ENCODE results near the gene GRB10.

GRB10 gene

DNA sequence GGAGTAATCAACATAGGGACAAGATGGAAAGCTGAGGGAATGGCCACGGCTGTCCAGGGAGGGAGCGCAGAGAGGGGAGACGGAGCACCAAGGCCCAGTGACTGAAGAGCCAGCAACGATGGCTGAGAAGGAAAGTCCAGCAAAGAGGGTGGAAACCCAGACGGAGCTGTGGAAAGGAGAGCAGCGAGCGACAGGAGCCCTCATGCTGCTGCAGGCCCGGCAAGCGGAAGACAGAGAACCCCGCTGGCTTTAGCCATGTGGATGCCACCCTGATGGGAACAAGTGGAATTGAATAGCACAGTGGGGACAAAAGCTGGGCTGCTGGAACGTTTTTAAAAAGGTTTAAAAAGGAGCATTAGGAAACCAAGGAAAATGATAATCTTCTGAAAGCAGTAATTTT lies 134.6 kb downstream of the GRB10 start:
- FAIRE-seq = no peak
- DNase-seq (ENCODE audit: insufficient read length, low spot score) = no peak
- TF ChIP-seq, protein P1, sequence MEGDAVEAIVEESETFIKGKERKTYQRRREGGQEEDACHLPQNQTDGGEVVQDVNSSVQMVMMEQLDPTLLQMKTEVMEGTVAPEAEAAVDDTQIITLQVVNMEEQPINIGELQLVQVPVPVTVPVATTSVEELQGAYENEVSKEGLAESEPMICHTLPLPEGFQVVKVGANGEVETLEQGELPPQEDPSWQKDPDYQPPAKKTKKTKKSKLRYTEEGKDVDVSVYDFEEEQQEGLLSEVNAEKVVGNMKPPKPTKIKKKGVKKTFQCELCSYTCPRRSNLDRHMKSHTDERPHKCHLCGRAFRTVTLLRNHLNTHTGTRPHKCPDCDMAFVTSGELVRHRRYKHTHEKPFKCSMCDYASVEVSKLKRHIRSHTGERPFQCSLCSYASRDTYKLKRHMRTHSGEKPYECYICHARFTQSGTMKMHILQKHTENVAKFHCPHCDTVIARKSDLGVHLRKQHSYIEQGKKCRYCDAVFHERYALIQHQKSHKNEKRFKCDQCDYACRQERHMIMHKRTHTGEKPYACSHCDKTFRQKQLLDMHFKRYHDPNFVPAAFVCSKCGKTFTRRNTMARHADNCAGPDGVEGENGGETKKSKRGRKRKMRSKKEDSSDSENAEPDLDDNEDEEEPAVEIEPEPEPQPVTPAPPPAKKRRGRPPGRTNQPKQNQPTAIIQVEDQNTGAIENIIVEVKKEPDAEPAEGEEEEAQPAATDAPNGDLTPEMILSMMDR (IDR thresholded peaks at IDR 0.05; ENCODE audit: insufficient read depth, missing control alignments) = no peak

DNA sequence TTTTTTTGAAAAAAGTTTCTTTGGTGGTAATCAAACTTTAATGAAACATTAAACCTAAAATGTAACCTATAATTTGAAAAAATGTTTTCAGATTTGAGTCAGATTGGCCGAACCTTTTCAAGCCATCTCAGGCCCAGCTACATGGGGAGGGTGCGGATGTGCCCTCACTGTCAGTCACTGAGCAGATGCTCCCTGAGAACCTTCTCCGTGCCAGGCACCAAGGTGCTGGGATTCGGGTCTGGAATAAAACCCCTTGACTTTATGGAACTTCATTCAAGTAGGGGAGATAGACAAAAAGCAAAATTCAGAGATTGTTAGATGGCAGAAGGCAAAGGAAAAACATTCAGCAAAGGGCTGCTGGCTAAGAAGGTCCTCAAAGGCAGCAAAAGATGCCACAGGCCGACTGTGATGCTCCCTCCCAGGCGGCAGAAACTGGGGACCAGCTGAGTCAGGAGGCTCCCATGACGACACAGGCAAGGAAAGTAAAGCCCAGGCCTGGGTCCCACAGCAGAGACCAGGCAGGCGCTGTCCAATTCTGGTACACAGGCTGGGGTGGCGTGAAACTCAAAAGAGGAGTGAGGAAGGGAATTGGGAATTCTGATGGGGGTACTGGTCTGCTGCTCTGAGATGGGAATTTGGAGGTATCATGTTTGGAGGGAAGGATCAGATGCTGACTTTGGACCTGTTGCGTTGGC lies 135.3 kb downstream of the GRB10 start:
- TF ChIP-seq, protein P1 (IDR thresholded peaks at IDR 0.05; ENCODE audit: insufficient read depth, missing control alignments) = no peak
- FAIRE-seq (no peak), DNase-seq (ENCODE audit: insufficient read length, low spot score) (no peak)

GRCh38 chr7:50646069-50646468 lies 136.6 kb downstream of the GRB10 start:
- TF ChIP-seq, protein P1 (IDR thresholded peaks at IDR 0.05; ENCODE audit: insufficient read depth, missing control alignments) = no peak
- no peak for DNase-seq (ENCODE audit: insufficient read length, low spot score)
- FAIRE-seq = no peak

- FAIRE-seq (no peak), DNase-seq (ENCODE audit: insufficient read length, low spot score) (no peak)
- TF ChIP-seq, protein P1 (IDR thresholded peaks at IDR 0.05; ENCODE audit: insufficient read depth, missing control alignments) = no peak
These were observed 137.5 kb downstream of the GRB10 start for GRCh38 chr7:50645186-50645585.

DNA sequence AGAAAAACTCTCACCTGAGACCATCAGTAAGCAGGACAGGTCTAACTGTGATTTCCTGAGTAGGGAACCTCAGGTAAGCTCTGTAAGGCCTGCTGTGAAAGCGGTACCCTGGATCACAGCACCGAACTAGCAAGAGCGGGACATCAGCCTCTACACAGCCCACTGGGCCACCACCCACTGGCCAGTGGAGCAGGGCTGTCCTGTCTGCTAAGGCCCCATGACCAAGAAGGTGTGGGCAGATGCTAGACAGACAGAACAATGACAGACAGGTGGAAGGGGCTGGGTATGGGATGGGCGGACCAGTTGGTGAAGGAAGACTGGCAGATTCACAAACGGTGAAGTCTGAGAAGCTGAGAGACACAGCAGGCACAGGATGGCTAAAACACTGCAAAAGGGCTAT lies 138.1 kb downstream of the GRB10 start:
- FAIRE-seq = no peak

DNA sequence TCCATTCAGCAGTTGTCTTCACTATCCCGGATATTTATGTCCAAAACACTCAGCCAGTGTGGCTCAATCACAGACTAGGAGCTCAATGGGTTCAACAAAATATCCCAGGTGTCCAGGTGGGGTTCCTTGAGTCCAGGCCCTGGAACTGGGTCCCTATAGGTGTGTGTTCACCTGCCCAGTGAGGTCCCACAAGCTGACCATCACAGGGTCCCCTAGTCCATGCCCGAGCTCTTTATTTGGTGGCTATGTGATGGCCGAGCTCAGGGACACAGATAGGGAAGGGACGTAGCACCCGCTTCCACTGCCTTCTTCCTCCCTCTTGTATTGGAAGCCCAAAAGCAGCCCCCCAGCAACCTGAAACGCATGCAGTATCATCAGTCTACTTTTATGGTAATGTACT lies 138.6 kb downstream of the GRB10 start:
- FAIRE-seq = no peak
- TF ChIP-seq, protein P1 (IDR thresholded peaks at IDR 0.05; ENCODE audit: insufficient read depth, missing control alignments) = no peak
- DNase-seq (ENCODE audit: insufficient read length, low spot score) = no peak

More for the DNA sequence above, 138.1 kb downstream of the GRB10 start:
- TF ChIP-seq, protein P1 (IDR thresholded peaks at IDR 0.05; ENCODE audit: insufficient read depth, missing control alignments) = no peak
- no peak for DNase-seq (ENCODE audit: insufficient read length, low spot score)

Measured in D721Med (cell line).